Endothelial cell of umbilical vein (primary cell): ENCODE measurements around the gene MUC2.

ENCODE experiments used
- CTCF ChIP-seq, 2 donors: IDR thresholded peaks; 1 replicate in 1 of 2; 2 replicates in 1 of 2; pipeline ENCODE4 v1.5.1; 2011; ENCODE audit warnings: low read length in 2 of 2, mild to moderate bottlenecking in 2 of 2, moderate library complexity in 2 of 2, control low read depth in 1 of 2, inconsistent platforms in 1 of 2, low read depth in 1 of 2; ENCODE audit not compliant: insufficient read depth in 1 of 2; ENCODE audit errors: extremely low read depth in 1 of 2
- EZH2 ChIP-seq: IDR thresholded peaks from 2 replicates; pipeline ENCODE4 v1.6.1; 2012; ENCODE audit warnings: borderline replicate concordance, low read depth, mild to moderate bottlenecking, moderate library complexity, low read length, inconsistent platforms; ENCODE audit not compliant: severe bottlenecking
- MYC ChIP-seq: IDR thresholded peaks from one replicate; pipeline ENCODE4 v1.6.1; 2011; ENCODE audit warnings: mild to moderate bottlenecking, low read depth, low read length

GRCh38 chr11:1077033-1077416, 2.4 kb downstream of the MUC2 start:
- TF ChIP-seq CTCF (IDR thresholded peaks at IDR 0.05; ENCODE audit: extremely low read depth in 1 of 2, insufficient read depth in 1 of 2, low read depth in 1 of 2, low read length in 2 of 2) = no peak
- TF ChIP-seq EZH2 = no peak
- TF ChIP-seq MYC = no peak
